Cardiac atrium fibroblast (primary cell): Measurements from ENCODE around the gene PIP5K1B. TPM values are rescaled to one million over a fixed set of nuclear protein-coding genes. Genes with fewer than 3 reads are reported as not detected.

Experiments used
- total RNA-seq: library from RNA; depleted of rRNA; stranded (reverse); fragments of >200 nt; gene quantifications from 2 replicates; pipeline ENCODE4 v1.2.3, GENCODE V29; 2015

Gene PIP5K1B, protein sequence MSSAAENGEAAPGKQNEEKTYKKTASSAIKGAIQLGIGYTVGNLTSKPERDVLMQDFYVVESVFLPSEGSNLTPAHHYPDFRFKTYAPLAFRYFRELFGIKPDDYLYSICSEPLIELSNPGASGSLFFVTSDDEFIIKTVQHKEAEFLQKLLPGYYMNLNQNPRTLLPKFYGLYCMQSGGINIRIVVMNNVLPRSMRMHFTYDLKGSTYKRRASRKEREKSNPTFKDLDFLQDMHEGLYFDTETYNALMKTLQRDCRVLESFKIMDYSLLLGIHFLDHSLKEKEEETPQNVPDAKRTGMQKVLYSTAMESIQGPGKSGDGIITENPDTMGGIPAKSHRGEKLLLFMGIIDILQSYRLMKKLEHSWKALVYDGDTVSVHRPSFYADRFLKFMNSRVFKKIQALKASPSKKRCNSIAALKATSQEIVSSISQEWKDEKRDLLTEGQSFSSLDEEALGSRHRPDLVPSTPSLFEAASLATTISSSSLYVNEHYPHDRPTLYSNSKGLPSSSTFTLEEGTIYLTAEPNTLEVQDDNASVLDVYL
- total RNA-seq: not detected in 2 replicates

DNA sequence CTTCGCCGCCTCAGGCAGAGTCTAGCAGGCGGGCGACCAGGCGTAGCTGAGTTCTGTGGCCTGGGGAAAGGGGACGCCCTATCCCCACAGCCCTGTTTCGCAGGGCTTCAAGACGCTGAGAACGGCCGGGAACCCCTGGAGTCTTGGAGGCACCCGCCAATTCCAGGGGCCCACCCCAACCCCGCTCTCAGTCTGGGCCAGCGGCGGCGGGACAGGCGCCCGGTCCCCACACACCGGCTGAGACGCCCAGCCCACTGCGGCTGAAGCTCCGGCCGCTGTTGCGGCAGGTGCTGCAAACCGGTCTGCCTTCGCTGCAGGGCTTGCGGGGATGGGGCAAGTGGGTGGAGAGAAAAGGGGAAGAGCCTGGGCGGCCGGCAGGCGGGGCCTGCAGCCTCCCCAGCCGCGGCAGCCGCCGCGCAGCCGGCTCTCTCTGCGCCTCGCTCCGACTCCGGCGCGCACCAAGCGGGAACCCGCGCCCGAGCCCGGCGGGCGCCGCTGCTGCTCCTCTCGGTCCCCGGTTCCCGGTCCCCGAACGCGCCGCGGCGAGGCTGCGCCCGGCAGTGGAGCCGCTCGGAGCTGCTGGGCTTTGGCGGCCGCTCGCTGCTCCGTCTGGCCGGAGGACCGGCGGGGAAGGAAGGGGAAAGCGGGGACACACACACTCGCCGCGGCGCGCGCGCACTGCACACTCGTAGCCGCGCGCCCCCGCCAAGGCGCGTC is at the start of gene PIP5K1B:
TSS of gene PIP5K1B (plus strand) at position 427 of the 717 bp plus-strand sequence. CDS start 117,375 bp downstream, outside the sequence.

DNA sequence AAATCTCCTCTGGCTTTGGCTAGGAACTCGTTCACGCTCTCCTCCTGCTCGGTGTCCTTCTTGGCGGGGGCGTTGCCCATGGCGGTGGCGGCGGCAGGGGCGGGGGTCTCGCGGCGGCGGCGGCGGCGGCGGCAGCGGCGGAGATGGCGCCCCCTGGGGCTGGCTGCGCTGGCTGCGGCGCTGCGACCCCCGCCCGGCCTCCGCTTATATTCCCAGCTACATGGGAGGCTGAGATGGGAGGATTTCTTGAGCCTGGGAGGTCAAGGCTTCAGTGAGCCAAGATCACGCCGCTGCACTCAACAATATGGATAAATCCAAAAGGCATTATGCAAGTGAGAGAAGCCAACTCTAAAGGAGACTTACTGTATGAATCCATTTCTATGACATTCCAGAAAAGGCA is 309.0 kb downstream of the PIP5K1B start, which contains the start of gene PRKACG:
TSS of gene PRKACG (minus strand) at position 101 of the 400 bp plus-strand sequence. CDS start at position 80, 21 bp downstream.

DNA sequence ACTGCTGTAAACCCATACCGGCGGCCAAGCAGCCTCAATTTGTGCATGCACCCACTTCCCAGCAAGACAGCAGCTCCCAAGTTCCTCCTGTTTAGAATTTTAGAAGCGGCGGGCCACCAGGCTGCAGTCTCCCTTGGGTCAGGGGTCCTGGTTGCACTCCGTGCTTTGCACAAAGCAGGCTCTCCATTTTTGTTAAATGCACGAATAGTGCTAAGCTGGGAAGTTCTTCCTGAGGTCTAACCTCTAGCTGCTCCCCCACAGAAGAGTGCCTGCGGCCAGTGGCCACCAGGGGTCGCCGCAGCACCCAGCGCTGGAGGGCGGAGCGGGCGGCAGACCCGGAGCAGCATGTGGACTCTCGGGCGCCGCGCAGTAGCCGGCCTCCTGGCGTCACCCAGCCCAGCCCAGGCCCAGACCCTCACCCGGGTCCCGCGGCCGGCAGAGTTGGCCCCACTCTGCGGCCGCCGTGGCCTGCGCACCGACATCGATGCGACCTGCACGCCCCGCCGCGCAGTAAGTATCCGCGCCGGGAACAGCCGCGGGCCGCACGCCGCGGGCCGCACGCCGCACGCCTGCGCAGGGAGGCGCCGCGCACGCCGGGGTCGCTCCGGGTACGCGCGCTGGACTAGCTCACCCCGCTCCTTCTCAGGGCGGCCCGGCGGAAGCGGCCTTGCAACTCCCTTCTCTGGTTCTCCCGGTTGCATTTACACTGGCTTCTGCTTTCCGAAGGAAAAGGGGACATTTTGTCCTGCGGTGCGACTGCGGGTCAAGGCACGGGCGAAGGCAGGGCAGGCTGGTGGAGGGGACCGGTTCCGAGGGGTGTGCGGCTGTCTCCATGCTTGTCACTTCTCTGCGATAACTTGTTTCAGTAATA is 330.6 kb downstream of the PIP5K1B start, which contains the start of gene FXN:
TSS of gene FXN (plus strand) at position 315 of the 871 bp plus-strand sequence. CDS start at position 346, 31 bp downstream.

Other genes starting within 250 kb of the PIP5K1B start
- not detected in 2 replicates for gene TMEM252, start 164.4 kb upstream of the PIP5K1B start, total RNA-seq